GM12873 (cell line): ENCODE data around the gene ULK4.

Experiments used
- CTCF ChIP-seq: IDR thresholded peaks from 2 replicates; pipeline ENCODE4 v1.5.1; 2012; ENCODE audit warnings: low read depth, mild to moderate bottlenecking, moderate library complexity, low read length, control low read depth; ENCODE audit not compliant: insufficient read depth; ENCODE audit errors: missing control alignments

Gene ULK4

GRCh38 chr3:41863024-41863423 is 98.9 kb downstream of the ULK4 start:
- peak; percentile 42 for TF ChIP-seq CTCF

- no peak for TF ChIP-seq CTCF
These were observed 106.9 kb downstream of the ULK4 start for GRCh38 chr3:41854956-41855355.

GRCh38 chr3:41853540-41854196 is 108.2 kb downstream of the ULK4 start:
- no peak for TF ChIP-seq CTCF

- no peak for TF ChIP-seq CTCF
These were observed 112.9 kb downstream of the ULK4 start for GRCh38 chr3:41848753-41849574.

GRCh38 chr3:41847679-41848078 is 114.2 kb downstream of the ULK4 start:
- no peak for TF ChIP-seq CTCF

GRCh38 chr3:41846850-41847249 is 115.1 kb downstream of the ULK4 start:
- no peak for TF ChIP-seq CTCF

- TF ChIP-seq CTCF, result no peak
These were observed 116.1 kb downstream of the ULK4 start for GRCh38 chr3:41845826-41846225.
